ENCODE data around the gene DYNLT2.

DYNLT2 gene

DNA sequence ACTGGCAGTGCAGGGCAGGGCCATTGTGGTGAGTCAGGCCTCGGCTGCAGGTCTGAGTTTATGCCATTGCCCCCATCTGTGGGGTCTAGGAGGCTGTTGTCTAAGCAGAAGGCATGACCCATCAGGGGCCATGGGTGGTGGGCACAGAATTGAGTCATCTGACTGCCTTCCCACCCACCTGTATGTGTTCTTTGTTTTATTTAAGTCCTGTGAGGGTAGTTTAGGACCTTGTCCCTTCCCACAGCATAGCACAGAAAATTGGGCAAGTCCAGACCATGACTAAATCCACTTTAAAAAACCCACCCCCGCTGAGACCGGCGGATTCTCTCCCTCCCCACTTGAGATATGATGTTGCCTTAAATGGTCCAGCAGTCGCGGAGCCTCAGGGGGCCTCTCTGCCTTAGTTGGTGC is 40.4 kb upstream of the DYNLT2 start:
- Histone ChIP-seq H3K27ac (ENCODE audit: low read depth, low read length) (no peak overlapping the region), H3K9me2 (replicated peaks; ENCODE audit: control insufficient read depth, low read length) (no peaks in the 10 kb centered on the region), H3K36me3 (ENCODE audit: control insufficient read depth, low read length) (no peaks in the 10 kb centered on the region), H3K27me3 (ENCODE audit: control insufficient read depth, low read length) (peaks cover 7% of the 10 kb centered on the region; the same call in 1 of the 2 replicates), H4K20me1 (ENCODE audit: control insufficient read depth, insufficient read depth, low read depth, low read length) (no peaks in the 10 kb centered on the region), H3K4me2 (ENCODE audit: low read length) (no peak overlapping the region), H3F3A (ENCODE audit: control insufficient read depth, insufficient read depth) (no peaks in the 10 kb centered on the region), H3K9me3 (ENCODE audit: control insufficient read depth, insufficient read depth, low read length) (no peaks in the 10 kb centered on the region), H3K79me2 (ENCODE audit: control insufficient read depth, low read length) (no peaks in the 10 kb centered on the region), H3K4me1 (ENCODE audit: control insufficient read depth, low read length) (peaks cover 15% of the 10 kb centered on the region), H3K4me3 (ENCODE audit: low read length) (no peak overlapping the region)
- no peak for TF ChIP-seq CTCF (IDR thresholded peaks at IDR 0.05; ENCODE audit: low read depth, low read length, poor library complexity, severe bottlenecking)
- no peak for TF ChIP-seq EZH2phosphoT487 (IDR thresholded peaks at IDR 0.05; ENCODE audit: borderline replicate concordance, low read length)

DNA sequence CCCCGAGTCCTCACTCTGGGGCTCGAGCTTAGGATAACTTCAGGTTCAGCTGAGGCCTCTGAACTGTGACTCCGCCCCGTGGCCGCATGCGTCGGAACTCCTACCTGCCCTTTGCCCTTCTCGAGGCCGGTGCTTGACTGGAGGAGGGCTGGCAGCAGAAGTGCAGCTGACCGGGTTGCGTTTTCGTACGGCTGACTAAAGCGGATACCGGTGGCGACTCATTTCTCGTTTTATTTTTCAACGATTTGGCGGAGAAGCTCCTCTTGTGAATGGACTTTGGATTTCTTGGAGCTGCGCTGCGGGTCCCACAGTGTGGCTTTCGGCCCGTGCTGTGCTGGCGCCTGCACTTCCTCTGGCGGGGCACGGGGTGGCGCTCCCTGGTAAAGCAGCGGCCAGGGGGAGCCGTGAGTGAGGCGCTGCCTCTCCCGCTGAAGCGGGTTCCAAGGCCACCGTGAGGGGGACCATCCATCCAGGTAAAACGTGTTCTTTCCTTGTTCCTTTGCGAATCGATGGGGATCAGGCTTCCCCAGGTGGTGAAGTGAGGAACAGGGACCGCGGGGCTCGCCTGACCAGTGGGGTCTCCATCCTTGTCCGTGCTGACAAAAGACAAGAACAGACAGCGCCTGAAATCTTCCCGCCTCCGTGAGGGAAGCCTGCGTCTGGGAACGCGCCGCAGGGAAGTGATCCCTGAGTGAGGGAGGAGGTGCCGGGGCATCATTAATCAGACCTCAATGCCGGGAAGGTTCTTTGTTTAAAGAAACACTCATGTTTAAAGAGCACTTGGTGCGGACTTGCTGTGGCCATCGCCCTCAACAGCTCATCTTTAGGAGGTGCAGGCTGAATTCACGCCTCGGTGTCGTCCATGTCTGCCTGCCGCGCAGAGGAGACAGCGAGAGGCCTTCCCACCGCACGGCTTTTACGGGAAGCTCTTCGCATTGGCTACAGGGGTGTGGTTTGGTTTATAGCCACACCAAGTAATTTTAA is 38.9 kb upstream of the DYNLT2 start:
- Histone ChIP-seq H3K36me3 (ENCODE audit: control insufficient read depth, low read length) (no peaks in the 10 kb centered on the region), H3K4me2 (ENCODE audit: low read length) (peak overlapping the region; percentile 94), H3K79me2 (ENCODE audit: control insufficient read depth, low read length) (no peaks in the 10 kb centered on the region), H3K27ac (ENCODE audit: low read depth, low read length) (no peak overlapping the region), H3K4me1 (ENCODE audit: control insufficient read depth, low read length) (peaks cover 15% of the 10 kb centered on the region), H4K20me1 (ENCODE audit: control insufficient read depth, insufficient read depth, low read depth, low read length) (no peaks in the 10 kb centered on the region), H3K9me2 (replicated peaks; ENCODE audit: control insufficient read depth, low read length) (no peaks in the 10 kb centered on the region), H3K9me3 (ENCODE audit: control insufficient read depth, insufficient read depth, low read length) (no peaks in the 10 kb centered on the region), H3K27me3 (ENCODE audit: control insufficient read depth, low read length) (0 out of 2 replicates have a peak, but pooled peaks cover 3% of the 10 kb centered on the region), H3K4me3 (ENCODE audit: low read length) (peak overlapping the region; percentile 77), H3F3A (ENCODE audit: control insufficient read depth, insufficient read depth) (no peaks in the 10 kb centered on the region)
- TF ChIP-seq EZH2phosphoT487 (IDR thresholded peaks at IDR 0.05; ENCODE audit: borderline replicate concordance, low read length) (0 out of 2 replicates have a peak, but pooled peaks have one; percentile 10), CTCF (IDR thresholded peaks at IDR 0.05; ENCODE audit: low read depth, low read length, poor library complexity, severe bottlenecking) (peak; percentile 97)

- Histone ChIP-seq H3K9me2 (replicated peaks; ENCODE audit: control insufficient read depth, low read length) (no peaks in the 10 kb centered on the region), H3K9me3 (ENCODE audit: control insufficient read depth, insufficient read depth, low read length) (no peaks in the 10 kb centered on the region), H3K79me2 (ENCODE audit: control insufficient read depth, low read length) (no peaks in the 10 kb centered on the region), H3K36me3 (ENCODE audit: control insufficient read depth, low read length) (no peaks in the 10 kb centered on the region), H3F3A (ENCODE audit: control insufficient read depth, insufficient read depth) (no peaks in the 10 kb centered on the region), H3K27me3 (ENCODE audit: control insufficient read depth, low read length) (0 out of 2 replicates have a peak, but pooled peaks cover 3% of the 10 kb centered on the region), H3K4me2 (ENCODE audit: low read length) (peak overlapping the region; percentile 94), H3K4me3 (ENCODE audit: low read length) (peak overlapping the region; percentile 77), H4K20me1 (ENCODE audit: control insufficient read depth, insufficient read depth, low read depth, low read length) (no peaks in the 10 kb centered on the region), H3K4me1 (ENCODE audit: control insufficient read depth, low read length) (peaks cover 15% of the 10 kb centered on the region), H3K27ac (ENCODE audit: low read depth, low read length) (no peak overlapping the region)
- TF ChIP-seq EZH2phosphoT487 (IDR thresholded peaks at IDR 0.05; ENCODE audit: borderline replicate concordance, low read length), result no peak
- no peak for TF ChIP-seq CTCF (IDR thresholded peaks at IDR 0.05; ENCODE audit: low read depth, low read length, poor library complexity, severe bottlenecking)
These were observed 38.0 kb upstream of the DYNLT2 start for GRCh38 chr6:169789146-169789943.

All from DOHH2 (cell line).